Upper lobe of left lung (tissue), 4 donors: ENCODE results near the gene YARS2.

Experiments used
- CTCF ChIP-seq, 6 experiments: fragments of 450-650 bp in 4 of 6; fragments of 200-600 bp in 2 of 6; sonication (generic) in 2 of 6; IDR thresholded peaks; one replicate each; pipeline ENCODE4 v1.5.1; 2016 to 2019; ENCODE audit warnings: antibody characterized with exemption in 6 of 6
- POLR2A ChIP-seq, 4 donors: fragments of 450-650 bp; IDR thresholded peaks; one replicate each; pipeline ENCODE4 v1.5.1; 2016 to 2017; ENCODE audit warnings: antibody characterized with exemption in 4 of 4, mild to moderate bottlenecking in 2 of 4
- POLR2AphosphoS5 ChIP-seq, 2 donors: sonication (generic); formaldehyde crosslinking; IDR thresholded peaks; one replicate each; pipeline ENCODE4 v1.5.1; 2017; ENCODE audit warnings: antibody characterized with exemption in 2 of 2

GRCh38 chr12:32789916-32790315 is 34.2 kb upstream of the YARS2 start:
- TF ChIP-seq POLR2AphosphoS5 (IDR thresholded peaks at IDR 0.05): no peak
- TF ChIP-seq CTCF (IDR thresholded peaks at IDR 0.05): no peak
- no peak for TF ChIP-seq POLR2A (IDR thresholded peaks at IDR 0.05)
